SK-N-MC (cell line): ENCODE measurements around the gene SHISA6.

ENCODE experiments used
- DNase-seq: peaks from one replicate; pipeline ENCODE4 v3.0.0-alpha.2; 2011; ENCODE audit warnings: low read depth, low spot score
- H3K27ac ChIP-seq: fragments of 200-600 bp; sonication (generic); 2 replicates; pipeline ENCODE4 v1.5.1; 2016; ENCODE audit warnings: mixed run types
- H3K36me3 ChIP-seq: fragments of 200-600 bp; sonication (generic); 2 replicates; pipeline ENCODE4 v1.6.1; 2017; ENCODE audit warnings: antibody characterized with exemption, low read length, mixed read lengths; ENCODE audit not compliant: insufficient read depth
- H3K4me3 ChIP-seq: fragments of 200-600 bp; sonication (generic); 2 replicates; pipeline ENCODE4 v1.5.1; 2016
- H3K9ac ChIP-seq: fragments of 200-600 bp; sonication (generic); 2 replicates; pipeline ENCODE4 v1.8.0; 2017; ENCODE audit warnings: mixed run types, mixed read lengths; ENCODE audit not compliant: insufficient read length
- H3K9me3 ChIP-seq: fragments of 200-600 bp; sonication (generic); 2 replicates; pipeline ENCODE4 v1.6.1; 2017; ENCODE audit warnings: low read depth, mild to moderate bottlenecking, antibody characterized with exemption, low read length, moderate library complexity, mixed read lengths
- EZH2 ChIP-seq: fragments of 200-600 bp; sonication (generic); IDR thresholded peaks from one replicate; pipeline ENCODE4 v1.6.1; 2017; ENCODE audit warnings: antibody characterized with exemption
- FOXP2 ChIP-seq: optimal IDR thresholded peaks from 2 replicates; pipeline ENCODE3; 2011; ENCODE audit warnings: mild to moderate bottlenecking, moderate library complexity; ENCODE audit not compliant: insufficient read depth; ENCODE audit errors: extremely low read length, control extremely low read depth
- POLR2AphosphoS5 ChIP-seq: IDR thresholded peaks from 2 replicates; pipeline ENCODE4 v1.6.1; 2012; ENCODE audit warnings: mild to moderate bottlenecking, low read depth, low read length, borderline replicate concordance

SHISA6 gene

DNA sequence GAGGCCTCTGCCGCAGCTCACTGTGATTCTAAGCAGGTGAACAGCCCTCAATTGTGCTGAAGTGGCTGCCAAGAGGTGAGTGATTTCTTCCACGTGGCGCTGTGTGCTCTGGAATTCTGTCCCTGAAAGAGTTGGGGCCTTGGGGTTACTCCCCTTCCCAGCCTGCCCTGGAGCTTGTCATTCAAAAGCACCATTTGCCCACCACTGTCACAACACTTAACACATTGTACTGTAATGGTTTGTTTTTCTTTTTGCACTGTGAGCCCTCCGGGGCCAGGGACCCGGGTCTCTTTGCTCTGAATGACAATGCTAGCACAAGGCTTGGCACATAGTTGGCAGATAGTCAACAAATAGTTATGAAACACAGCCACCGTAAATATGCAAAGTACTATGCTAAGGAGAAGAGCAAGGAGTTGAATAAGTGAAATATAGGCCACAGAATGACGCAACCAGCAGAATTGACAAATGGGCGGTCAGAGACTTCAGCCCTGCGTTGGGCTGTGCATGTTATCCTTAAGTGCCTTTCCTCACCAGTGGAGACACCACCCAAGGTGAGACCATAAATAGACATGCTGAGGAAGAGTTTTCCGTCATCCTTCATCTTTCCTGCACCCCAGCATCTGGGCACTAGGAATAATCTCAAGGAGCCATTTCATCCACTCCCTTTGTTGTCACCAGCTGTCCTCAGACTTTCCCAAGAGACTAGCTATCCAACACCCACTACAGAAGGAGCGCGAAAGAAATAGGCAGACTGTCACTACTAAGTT, 245.3 kb downstream of the SHISA6 start:
- H3K9me3 ChIP-seq = no peaks in the 10 kb centered on the region
- H3K9ac ChIP-seq = no peak overlapping the region
- H3K36me3 ChIP-seq = no peaks in the 10 kb centered on the region
- no peak for DNase-seq
- 0 out of 2 replicates have a peak overlapping the region, but pooled peaks have one; percentile 14 for H3K27ac ChIP-seq
- H3K4me3 ChIP-seq = no peak overlapping the region
- TF ChIP-seq EZH2 = no peak
- no peak for TF ChIP-seq FOXP2
- no peak for TF ChIP-seq POLR2AphosphoS5

DNA sequence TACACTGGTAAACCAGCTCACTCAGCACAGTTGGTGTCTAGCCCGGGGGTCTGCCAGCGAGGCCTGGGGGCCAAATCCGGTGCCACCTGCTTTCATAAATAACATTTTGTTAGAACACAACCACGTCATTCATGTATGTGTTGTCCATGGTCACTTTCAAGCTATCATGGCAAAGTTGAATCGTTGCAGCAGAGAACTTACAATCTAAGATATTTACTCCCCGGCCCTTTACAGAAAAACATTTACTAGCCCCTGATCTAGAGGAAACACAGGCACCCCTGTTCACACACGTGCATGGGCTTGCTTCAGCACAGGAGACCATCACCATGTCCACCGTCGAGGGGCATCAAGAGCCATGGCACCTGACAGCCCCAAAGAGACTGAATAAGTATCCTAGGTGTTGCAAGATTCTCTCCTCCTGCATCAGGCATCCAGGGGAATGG, 245.9 kb downstream of the SHISA6 start:
- no peaks in the 10 kb centered on the region for H3K36me3 ChIP-seq
- H3K27ac ChIP-seq = no peak overlapping the region
- no peak for DNase-seq
- no peak overlapping the region for H3K4me3 ChIP-seq
- H3K9ac ChIP-seq = no peak overlapping the region
- no peaks in the 10 kb centered on the region for H3K9me3 ChIP-seq
- TF ChIP-seq POLR2AphosphoS5 = no peak
- no peak for TF ChIP-seq EZH2
- TF ChIP-seq FOXP2 = no peak

DNA sequence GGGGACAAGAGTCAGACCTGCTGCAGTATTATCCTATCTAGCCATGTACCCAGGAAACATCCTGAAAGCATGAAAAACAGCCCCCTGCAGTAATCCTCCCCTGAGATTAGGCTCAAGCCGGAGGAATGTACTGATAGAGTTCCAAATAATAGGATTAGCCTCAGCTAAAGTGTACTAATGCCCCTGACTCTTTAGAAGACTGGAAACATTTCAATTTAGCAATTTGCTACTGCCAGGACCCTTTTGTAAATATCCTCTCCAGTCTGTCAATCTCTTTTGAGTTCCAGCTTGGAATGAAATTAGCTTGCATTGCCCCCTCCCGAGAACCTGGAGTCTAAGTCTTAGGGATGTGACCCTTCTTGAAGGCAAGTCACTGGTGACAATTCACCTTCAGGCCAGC, 246.5 kb downstream of the SHISA6 start:
- Histone ChIP-seq H3K9ac (no peak overlapping the region), H3K36me3 (no peaks in the 10 kb centered on the region), H3K9me3 (no peaks in the 10 kb centered on the region), H3K27ac (no peak overlapping the region), H3K4me3 (no peak overlapping the region)
- DNase-seq = no peak
- TF ChIP-seq EZH2 = no peak
- TF ChIP-seq FOXP2 = no peak
- no peak for TF ChIP-seq POLR2AphosphoS5

DNA sequence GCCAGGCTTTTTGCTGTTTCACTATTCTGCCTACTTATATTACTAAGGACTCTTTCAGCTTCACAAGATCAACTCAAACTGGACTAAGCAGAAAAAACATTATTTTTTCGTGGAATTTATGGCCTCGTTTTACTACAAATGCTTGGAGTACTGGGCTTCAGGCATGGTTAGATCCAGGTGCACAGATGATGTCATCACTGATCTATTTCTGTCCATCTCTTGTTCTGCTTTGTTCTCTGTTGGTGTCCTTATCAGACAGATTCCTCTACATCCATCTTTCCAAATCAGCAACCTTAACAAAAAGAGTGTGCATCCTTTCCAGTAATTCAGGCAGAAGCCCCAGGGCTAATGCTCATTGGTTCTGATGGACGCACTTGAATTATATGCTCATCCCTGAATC, 247.4 kb downstream of the SHISA6 start:
- H3K36me3 ChIP-seq = no peaks in the 10 kb centered on the region
- no peak for TF ChIP-seq POLR2AphosphoS5
- TF ChIP-seq FOXP2 = no peak
- no peak for TF ChIP-seq EZH2
- H3K9me3 ChIP-seq = no peaks in the 10 kb centered on the region
- H3K27ac ChIP-seq = no peak overlapping the region
- H3K4me3 ChIP-seq = no peak overlapping the region
- H3K9ac ChIP-seq = no peak overlapping the region
- no peak for DNase-seq

DNA sequence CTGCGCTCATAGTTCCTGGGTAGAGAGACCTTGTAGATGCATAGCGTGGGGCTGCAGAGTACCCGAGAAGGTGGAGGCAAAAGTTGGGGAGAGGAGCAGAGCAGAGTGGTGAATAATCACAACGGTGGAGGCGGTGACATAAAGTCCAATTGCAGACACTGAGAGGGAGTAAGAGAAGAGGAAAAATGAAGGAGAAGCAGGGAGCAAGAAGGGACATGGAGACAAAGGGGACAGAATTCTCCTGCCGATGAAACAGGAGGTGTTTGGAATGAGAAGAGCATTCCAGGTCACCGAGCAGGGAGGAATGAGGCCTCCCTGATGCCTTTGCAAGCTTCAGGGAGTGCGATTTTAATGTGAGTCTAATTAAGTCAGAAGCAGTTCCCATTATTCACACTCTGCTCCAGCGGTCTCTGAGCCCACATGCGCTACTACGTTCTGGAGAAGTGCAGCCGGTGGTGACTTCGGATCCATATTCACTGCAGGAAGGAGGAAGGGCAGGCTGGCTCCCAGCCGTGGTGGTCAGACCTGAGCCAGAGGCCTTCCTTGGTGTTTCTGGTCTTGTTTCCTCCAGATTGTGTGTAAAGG, 249.2 kb downstream of the SHISA6 start:
- no peak overlapping the region for H3K27ac ChIP-seq
- H3K9me3 ChIP-seq = no peaks in the 10 kb centered on the region
- H3K4me3 ChIP-seq = no peak overlapping the region
- no peak overlapping the region for H3K9ac ChIP-seq
- H3K36me3 ChIP-seq = no peaks in the 10 kb centered on the region
- TF ChIP-seq EZH2 (no peak), POLR2AphosphoS5 (no peak), FOXP2 (no peak)
- no peak for DNase-seq

DNA sequence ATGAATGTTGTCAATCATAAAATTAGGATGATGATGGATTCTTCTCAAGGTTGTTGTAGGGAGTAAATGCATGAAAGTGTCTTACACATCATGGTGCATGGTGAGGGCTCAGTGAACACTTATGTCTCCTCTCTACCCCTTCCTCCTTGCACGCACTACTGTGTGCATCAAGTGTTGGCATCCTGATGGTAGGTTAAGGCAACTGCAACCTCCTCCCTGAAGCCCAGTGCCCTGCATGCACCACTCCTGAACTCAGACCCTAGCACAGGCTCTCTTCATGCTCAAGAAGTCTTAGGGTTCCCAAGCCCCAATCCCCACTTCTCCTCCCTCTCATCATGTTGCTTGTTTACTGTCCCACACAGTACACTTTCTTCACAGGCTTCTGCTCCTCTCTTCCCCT, 251.5 kb downstream of the SHISA6 start:
- Histone ChIP-seq H3K27ac (no peak overlapping the region), H3K4me3 (no peak overlapping the region), H3K9me3 (no peaks in the 10 kb centered on the region), H3K36me3 (no peaks in the 10 kb centered on the region), H3K9ac (no peak overlapping the region)
- no peak for TF ChIP-seq FOXP2
- no peak for TF ChIP-seq POLR2AphosphoS5
- TF ChIP-seq EZH2 = no peak
- DNase-seq = no peak

DNA sequence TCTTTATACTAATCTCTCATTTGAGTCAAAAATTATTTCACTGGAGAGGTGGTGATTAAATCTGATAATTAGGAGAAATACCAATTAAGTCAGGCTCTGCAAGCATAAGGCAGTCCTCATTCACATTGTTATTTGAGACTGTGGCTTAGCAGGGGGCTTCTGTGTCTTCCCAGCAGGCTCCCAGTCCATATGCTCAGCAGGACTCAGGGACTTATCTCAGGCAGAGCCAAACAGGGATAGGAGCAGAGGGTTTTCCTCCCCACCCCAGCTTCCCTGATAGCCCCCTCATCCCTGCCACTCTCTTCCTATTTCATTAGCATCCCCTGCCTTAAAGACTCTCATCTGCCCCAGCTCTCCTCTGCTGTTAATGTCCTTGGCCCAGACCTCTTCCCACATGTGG, 252.9 kb downstream of the SHISA6 start:
- no peak for DNase-seq
- Histone ChIP-seq H3K9me3 (no peaks in the 10 kb centered on the region), H3K36me3 (no peaks in the 10 kb centered on the region), H3K4me3 (no peak overlapping the region), H3K27ac (no peak overlapping the region), H3K9ac (no peak overlapping the region)
- TF ChIP-seq FOXP2 (no peak), POLR2AphosphoS5 (no peak), EZH2 (no peak)

DNA sequence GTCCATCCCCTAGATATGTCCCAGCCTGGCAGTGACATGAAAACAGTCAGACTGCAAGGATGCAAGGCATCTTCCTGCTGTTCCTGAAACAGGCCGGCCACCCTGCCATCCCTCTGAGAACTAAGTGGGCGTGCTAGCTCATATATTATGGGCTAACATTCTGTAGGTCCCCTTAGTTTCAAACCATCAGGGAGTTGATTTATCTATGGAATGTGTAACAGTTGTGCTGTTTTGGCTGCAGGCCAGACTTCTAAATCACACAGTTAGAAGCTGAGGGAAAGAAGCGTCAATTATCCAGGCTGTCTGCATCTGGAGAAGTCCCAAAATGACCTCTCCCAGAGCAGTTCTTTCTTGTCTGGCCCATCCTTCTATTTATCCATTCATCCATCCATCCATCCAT, 254.6 kb downstream of the SHISA6 start:
- Histone ChIP-seq H3K9me3 (no peaks in the 10 kb centered on the region), H3K9ac (no peak overlapping the region), H3K36me3 (no peaks in the 10 kb centered on the region), H3K4me3 (no peak overlapping the region), H3K27ac (no peak overlapping the region)
- TF ChIP-seq FOXP2 = no peak
- TF ChIP-seq EZH2 = no peak
- TF ChIP-seq POLR2AphosphoS5 = no peak
- no peak for DNase-seq

DNA sequence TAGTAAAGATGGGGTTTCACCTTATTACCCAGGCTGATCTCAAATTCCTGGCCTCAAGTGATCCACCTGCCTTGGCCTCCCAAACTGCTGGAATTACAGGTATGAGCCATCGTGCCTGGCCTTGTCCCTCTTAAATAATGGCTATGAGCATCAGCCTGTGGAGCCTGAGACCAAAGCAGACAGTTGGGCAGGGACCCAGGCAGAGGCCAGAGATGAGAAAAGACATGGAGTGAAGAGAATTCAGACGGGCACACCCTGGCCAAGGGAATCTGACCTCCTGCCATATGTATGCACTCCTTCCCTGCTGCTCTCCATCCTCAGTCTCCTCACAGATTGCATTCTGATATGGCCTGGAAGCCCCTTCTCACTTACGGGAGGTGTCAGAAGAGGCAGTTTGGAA, 258.9 kb downstream of the SHISA6 start:
- Histone ChIP-seq H3K9ac (no peak overlapping the region), H3K4me3 (no peak overlapping the region), H3K36me3 (no peaks in the 10 kb centered on the region), H3K9me3 (no peaks in the 10 kb centered on the region), H3K27ac (no peak overlapping the region)
- TF ChIP-seq POLR2AphosphoS5 = no peak
- TF ChIP-seq FOXP2 = no peak
- no peak for TF ChIP-seq EZH2
- DNase-seq = no peak
